HG03354 (cell line): ENCODE measurements around the gene BBS4.
"Not testable (repeated sequence)": the region's sequence is repeated elsewhere in the genome, so short reads cannot be mapped to it uniquely, and the experiment has no call there.

Experiments
- ATAC-seq: cut with Tn5 transposase; IDR thresholded peaks from one replicate; pipeline ENCODE4 v1.9.1; 2021; ENCODE audit warnings: mild to moderate bottlenecking; ENCODE audit not compliant: unreplicated experiment, poor library complexity, severe bottlenecking

BBS4 gene

DNA sequence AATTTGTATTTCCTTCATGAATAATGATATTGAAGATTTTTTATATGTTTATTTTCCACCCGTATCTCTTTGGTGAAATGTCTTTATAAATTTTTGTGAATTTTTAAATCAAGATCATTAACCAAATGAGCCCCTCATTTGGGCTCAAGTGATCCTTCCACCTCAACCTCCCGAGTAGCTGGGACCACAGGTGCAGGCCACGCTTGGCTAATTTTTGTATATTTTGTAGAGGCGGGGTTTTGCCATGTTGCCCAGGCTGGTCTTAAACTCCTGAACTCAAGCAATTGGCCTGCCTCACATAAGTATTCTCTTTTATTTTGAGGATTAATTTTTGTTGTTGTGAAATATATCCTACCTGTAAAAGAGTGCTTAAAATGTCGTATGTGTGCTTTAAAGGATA, 4.9 kb downstream of the BBS4 start:
- no peak for ATAC-seq

DNA sequence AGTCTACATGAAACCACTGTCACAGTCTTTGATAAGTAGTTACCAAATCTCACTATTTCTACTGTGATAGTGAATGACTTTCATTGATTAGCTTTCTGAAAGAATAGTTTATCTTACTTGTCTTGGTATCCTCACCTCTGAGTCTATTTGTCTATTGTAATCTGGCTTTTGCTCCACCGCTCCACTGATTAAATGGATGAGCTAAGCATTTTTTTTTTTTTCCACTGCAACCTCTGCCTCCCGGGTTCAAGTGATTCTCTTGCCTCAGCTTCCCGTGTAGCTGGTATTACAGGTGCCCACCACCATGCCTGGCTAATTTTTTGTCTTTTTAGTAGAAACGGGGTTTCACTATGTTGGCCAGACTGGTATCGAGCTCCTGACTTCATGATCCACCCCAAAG, 12.9 kb downstream of the BBS4 start:
- no peak for ATAC-seq

DNA sequence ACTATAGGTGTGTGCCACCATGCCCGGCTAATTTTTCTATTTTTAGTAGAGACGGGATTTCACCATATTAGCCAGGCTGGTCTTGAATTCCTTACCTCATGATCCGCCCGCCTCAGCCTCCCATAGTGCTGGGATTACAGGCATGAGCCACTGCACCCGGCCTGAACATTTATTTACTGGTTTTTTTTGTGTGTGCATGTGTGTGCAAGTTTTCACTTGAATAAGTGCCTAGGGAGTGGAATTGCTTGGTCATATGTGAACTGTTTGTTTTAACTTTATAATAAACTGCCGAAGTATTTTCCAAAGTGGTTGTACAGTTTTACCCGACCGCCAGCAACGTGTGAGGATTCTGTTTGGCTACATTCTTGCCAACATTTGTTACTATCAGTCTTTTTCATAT, 14.1 kb downstream of the BBS4 start:
- ATAC-seq, result no peak

- no peak for ATAC-seq
These were observed 20.3 kb downstream of the BBS4 start for GRCh38 chr15:72706266-72706665.

DNA sequence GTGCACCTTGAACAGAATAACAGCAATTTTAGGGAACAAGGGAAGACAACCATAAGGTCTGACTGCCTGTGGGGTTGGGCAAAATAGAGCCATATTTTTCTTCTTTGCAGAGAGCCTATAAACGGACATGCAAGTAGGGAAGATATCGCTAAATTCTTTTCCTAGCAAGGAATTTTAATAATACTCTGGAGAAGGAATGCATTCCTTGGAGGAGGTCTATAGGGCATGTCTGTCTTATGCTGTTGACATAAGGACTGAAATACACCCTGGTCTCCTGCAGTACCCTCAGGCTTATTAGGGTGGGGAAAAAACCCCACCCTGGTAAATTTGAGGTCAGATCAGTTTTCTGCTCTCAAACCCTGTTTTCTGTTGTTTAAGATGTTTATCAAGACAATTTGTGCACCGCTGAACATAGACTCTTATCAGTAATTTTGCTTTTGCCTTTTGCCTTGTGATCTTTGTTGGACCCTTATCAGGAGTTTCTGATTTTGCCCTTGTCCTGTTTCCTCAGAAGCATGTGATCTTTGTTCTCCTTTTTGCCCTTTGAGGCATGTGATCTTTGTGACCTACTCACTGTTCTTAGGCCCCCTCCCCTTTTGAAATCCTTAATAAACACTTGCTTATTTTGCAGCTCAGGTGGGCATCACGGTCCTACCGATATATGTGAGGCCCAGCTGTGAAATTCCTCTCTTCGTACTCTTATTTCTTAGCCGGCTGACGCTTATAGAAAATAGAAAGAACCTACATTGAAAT, 22.7 kb downstream of the BBS4 start:
- not testable (repeated sequence) for ATAC-seq

DNA sequence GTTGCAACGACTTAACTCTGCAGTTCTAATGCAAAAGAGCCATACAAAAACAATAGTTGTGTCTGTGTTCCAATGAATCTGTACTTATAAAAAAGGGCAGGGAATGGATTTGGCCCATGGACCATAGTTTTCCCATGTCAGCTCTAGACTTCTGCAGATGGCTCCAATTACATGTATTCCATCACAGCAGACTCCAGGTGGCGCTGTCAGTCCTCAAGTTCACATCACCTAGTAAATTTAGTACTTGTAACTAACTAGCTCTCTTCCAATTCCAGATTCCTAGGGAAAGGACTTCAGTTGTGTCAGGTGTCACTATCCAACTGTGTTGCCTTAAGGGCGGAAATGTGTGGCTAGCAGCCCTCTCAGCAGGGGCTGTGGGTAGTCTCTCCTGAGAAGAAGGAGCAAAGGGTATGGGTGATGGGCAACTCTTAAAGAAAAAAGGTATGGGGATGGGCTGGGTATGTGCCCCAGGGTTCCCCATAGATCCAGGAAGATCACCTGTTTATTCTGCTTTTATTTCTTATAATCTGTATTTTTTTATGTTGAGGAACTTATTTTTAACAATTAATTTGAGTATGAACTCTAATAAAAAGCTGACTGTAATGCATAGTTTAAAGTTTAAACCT, 36.2 kb downstream of the BBS4 start:
- no peak for ATAC-seq

- no peak for ATAC-seq
These were observed 38.0 kb downstream of the BBS4 start for GRCh38 chr15:72724028-72724427.

GRCh38 chr15:72725446-72725845, 39.4 kb downstream of the BBS4 start:
- no peak for ATAC-seq

DNA sequence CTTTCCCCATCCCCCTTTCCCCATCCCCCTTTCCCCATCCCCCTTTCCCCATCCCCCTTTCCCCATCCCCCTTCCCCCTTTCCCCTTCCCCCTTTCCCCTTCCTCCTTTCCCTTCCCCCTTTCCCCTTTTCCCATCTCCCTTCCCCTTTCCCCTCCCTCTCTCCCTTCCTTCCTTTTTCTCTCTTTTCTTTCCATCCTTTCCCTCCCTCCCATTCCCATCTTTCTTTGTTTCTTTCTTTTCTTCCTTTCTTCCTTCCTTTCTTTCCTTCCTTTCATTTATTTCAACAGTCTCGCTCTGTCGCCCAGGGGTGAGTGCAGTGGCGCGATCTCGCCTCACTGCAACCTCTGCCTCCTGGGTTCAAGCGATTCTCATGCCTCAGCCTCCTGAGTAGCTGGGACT, 39.8 kb downstream of the BBS4 start:
- ATAC-seq, result not testable (repeated sequence)

GRCh38 chr15:72727154-72727553, 41.1 kb downstream of the BBS4 start:
- no peak for ATAC-seq

GRCh38 chr15:72728249-72728648, 42.2 kb downstream of the BBS4 start:
- not testable (repeated sequence) for ATAC-seq

DNA sequence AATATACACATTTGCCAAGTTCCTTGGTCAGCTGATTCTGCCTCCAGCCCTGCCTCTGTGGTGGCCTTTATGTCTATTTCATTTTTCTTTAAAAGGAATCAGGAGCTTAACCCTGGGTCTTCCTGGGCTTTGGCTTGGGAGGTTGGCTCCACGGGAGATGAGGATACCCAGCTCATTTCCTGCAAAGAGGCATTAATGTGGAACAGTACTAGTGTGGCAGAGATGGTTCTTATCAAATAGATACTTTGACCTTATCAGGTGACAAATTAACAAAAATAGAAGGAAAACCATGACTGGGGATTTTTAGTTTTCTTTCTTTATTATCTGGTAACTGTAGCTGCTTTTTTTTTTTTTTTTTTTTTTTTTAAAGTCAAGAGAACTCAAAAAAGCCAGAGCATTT, 42.8 kb downstream of the BBS4 start:
- no peak for ATAC-seq

- ATAC-seq, result no peak
These were observed 46.1 kb downstream of the BBS4 start for GRCh38 chr15:72732086-72732485.

DNA sequence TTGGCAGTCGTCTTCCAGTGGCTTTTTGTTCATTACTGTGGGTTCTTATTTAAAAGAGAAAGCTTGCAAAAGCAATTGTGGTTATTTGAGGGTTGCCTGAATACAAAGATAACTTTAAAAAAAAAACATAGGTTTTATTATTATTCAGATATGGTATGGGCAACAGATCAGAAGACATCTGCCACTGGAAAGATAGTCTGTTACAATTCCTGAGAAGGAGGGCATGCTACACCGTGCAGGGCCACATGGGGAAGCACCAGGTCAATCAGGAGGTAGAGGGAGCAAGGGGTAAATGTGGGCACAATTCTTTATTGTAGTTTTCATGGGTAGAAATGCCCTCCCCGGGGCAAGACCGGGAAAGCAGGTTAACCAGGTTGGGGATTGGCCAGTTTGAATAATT, 46.5 kb downstream of the BBS4 start:
- ATAC-seq, result no peak

DNA sequence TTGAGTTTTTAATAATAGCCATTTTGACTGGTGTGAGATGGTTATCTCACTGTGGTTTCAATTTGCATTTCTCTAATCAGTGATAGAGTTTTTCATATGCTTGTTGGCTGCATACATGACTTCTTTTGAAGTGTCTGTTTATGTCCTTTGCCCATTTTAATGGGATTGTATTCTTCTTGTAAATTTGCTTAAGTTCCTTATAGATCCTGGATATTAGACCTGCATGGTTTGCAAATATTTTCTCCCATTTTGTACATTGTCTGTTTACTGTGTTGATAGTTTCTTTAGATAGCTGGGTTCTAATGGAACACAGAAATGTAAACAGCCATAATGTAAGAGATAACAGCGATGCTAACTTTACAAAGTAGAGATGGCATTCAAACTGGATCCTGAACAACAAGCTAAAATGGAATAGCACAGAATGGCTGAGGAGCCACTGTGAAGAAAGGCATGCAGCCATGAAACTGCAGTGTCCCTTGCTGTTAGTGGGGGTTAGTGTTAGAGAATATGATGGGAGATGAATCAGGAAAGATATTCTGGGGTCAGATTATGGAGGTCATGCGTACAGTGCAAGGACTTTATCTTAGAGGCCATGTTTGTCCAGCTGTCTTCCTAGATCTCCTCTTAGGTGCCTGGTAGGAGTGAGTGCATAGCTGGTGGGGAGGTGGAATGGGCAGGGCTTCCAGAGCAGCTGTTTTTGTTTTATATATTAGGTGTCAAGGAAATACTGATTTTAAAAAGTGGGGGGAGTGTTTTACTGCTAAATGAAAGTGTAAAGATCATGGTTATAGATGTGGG, 48.1 kb downstream of the BBS4 start:
- no peak for ATAC-seq

DNA sequence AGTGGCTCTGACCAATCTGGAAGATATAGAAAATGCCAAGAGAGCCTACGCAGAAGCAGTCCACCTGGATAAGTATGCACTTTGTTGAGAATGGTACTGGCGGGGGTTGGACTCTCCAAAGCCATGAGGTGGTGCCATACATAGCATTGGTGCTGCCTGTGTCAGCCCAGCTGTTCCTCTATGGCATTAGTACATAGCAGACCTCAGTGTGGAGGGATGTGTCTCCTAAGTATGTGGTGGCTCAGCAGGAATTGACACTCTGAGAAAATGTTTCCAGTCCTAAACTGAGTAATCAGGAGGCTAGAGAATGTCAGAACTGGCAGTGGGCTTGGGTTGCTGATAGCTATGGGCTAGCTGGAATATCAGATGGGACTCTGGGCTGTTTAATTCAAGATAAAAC, 49.1 kb downstream of the BBS4 start:
- no peak for ATAC-seq

DNA sequence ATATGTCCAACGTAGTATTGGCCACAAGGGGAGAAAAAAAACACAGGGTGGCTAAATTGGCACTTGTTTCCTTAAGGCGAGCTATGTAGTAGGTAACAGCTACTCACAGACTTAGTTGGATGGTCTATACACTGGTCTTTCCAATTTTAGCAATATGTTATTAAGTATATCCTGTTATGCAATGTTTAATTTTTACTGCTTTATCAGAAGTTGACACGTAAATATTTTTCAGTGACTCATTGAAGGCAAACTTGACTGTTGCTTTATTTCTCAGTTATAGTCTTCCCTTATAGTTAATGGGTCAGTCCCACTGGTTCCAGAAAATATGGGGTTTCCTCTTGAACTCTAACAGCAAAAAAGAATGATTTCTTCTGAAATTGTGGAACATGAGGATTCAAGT, 51.1 kb downstream of the BBS4 start:
- ATAC-seq, result no peak

DNA sequence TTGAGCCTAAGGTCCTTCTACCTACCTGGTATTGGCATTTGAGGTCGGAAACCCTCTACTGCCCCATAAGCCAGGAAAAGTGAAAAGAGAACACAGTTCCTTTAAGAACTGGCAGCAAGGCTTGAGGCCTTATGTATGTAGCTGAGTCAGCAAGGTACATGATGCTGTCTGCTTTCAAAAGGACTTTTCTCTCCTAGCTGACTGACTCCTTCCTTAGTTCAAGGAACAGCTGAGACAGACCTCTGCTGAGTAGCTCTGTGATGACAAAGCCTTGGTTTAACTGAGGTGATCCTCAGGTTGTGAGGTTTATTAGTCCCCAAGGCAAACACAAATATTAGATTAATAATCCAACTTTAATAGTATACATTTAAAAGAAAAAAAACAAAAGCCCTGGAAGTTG, 51.7 kb downstream of the BBS4 start:
- ATAC-seq, result no peak

- ATAC-seq, result peak; percentile 62
These were observed 54.2 kb downstream of the BBS4 start for GRCh38 chr15:72740219-72740618.

DNA sequence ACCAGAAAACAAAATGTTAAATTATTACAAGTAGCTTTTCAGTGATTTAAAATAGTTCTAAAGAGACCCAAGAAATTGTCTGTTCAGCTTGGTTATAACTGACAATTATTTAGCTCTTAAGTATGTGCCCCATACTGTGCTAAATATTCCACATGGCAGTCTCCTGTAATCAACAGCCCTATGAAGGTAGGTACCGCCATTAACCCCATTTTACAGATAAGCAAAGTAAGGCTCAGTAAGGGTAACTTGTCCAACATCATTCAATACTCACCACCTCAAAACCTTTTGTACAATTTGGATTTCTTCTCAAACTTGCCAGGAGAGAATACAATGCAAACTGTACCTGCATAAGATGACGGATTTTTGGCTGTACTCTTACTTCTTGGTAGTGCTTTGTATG, 63.7 kb downstream of the BBS4 start:
- ATAC-seq, result no peak
